SU-DHL-6 (cell line): ENCODE results near the gene GXYLT1.

ENCODE experiments used
- EZH2phosphoT487 ChIP-seq: fragments of 200-600 bp; sonication (generic), shearing (Covaris generic); conservative IDR thresholded peaks from 2 replicates; pipeline ENCODE4 v1.6.1; 2018; ENCODE audit warnings: mild to moderate bottlenecking, antibody characterized with exemption, low read length, moderate library complexity, mixed read lengths
- TF ChIP-seq, protein P1 (sequence below): fragments of 200-600 bp; sonication (generic); IDR thresholded peaks from one replicate; pipeline ENCODE4 v1.5.1; 2017; ENCODE audit warnings: antibody characterized with exemption, mild to moderate bottlenecking, low read length, moderate library complexity; ENCODE audit not compliant: insufficient read depth, poor library complexity, severe bottlenecking

GRCh38 chr12:42180990-42181596 is 36.4 kb upstream of the GXYLT1 start:
- TF ChIP-seq, protein P1, sequence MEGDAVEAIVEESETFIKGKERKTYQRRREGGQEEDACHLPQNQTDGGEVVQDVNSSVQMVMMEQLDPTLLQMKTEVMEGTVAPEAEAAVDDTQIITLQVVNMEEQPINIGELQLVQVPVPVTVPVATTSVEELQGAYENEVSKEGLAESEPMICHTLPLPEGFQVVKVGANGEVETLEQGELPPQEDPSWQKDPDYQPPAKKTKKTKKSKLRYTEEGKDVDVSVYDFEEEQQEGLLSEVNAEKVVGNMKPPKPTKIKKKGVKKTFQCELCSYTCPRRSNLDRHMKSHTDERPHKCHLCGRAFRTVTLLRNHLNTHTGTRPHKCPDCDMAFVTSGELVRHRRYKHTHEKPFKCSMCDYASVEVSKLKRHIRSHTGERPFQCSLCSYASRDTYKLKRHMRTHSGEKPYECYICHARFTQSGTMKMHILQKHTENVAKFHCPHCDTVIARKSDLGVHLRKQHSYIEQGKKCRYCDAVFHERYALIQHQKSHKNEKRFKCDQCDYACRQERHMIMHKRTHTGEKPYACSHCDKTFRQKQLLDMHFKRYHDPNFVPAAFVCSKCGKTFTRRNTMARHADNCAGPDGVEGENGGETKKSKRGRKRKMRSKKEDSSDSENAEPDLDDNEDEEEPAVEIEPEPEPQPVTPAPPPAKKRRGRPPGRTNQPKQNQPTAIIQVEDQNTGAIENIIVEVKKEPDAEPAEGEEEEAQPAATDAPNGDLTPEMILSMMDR = no peak
- no peak for TF ChIP-seq EZH2phosphoT487
